ENCODE data around the gene IFT52.

IFT52 gene

GRCh38 chr20:43695571-43695970 lies 104.8 kb downstream of the IFT52 start:
- DNase-seq = no peak

All from MV-4-11 (cell line).